Effector memory CD4-positive, alpha-beta T cell (primary cell): ENCODE data around the gene INF2.

Experiments
- DNase-seq, 3 donors: peaks; one replicate each; pipeline ENCODE4 v3.0.0-alpha.2; 2020
- H3K27ac ChIP-seq: 2 replicates; pipeline ENCODE4 v1.7.0; 2013; ENCODE audit warnings: mild to moderate bottlenecking, low read length, moderate library complexity; ENCODE audit not compliant: insufficient read depth, poor library complexity, severe bottlenecking
- H3K27me3 ChIP-seq: replicated peaks from 2 replicates; pipeline ENCODE4 v1.7.0; 2013; ENCODE audit warnings: mild to moderate bottlenecking, low read length; ENCODE audit not compliant: insufficient read depth, control insufficient read depth, poor library complexity, severe bottlenecking
- H3K36me3 ChIP-seq: 2 replicates; pipeline ENCODE4 v1.7.0; 2013; ENCODE audit warnings: mild to moderate bottlenecking, low read length, moderate library complexity; ENCODE audit not compliant: control insufficient read depth, insufficient read depth
- H3K4me1 ChIP-seq: 2 replicates; pipeline ENCODE4 v1.7.0; 2013; ENCODE audit warnings: low read length, mild to moderate bottlenecking; ENCODE audit not compliant: control insufficient read depth, insufficient read depth, poor library complexity, severe bottlenecking
- H3K4me3 ChIP-seq: 2 replicates; pipeline ENCODE4 v1.7.0; 2013; ENCODE audit warnings: low read length, low read depth, mild to moderate bottlenecking; ENCODE audit not compliant: insufficient read depth, poor library complexity, severe bottlenecking
- H3K9me3 ChIP-seq: 2 replicates; pipeline ENCODE4 v1.7.0; 2013; ENCODE audit warnings: mild to moderate bottlenecking, low read length, moderate library complexity; ENCODE audit not compliant: control insufficient read depth

The INF2 gene

DNA sequence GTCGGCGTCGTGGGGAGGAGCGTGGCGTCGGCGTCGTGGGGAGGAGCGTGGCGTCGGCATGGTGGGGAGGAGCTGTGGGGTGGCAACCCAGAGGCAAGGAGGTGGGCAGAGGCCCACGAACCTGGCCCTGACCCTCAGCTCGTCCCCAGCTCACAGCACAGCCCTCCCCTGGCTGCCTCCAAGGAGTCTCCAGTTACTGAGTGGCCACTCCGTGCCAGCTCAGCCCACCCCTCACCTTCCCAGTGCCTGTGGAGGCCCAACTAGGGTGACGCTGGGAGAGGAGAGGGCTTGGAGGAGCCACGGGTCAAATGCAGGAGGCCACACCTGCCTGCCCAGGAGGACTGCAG is 40.4 kb downstream of the INF2 start:
- Histone ChIP-seq H3K4me3 (no peak overlapping the region), H3K27ac (no peak overlapping the region), H3K4me1 (peaks cover under 1% of the 10 kb centered on the region), H3K9me3 (no peaks in the 10 kb centered on the region), H3K27me3 (no peaks in the 10 kb centered on the region), H3K36me3 (no peaks in the 10 kb centered on the region)
- no peak for DNase-seq

DNA sequence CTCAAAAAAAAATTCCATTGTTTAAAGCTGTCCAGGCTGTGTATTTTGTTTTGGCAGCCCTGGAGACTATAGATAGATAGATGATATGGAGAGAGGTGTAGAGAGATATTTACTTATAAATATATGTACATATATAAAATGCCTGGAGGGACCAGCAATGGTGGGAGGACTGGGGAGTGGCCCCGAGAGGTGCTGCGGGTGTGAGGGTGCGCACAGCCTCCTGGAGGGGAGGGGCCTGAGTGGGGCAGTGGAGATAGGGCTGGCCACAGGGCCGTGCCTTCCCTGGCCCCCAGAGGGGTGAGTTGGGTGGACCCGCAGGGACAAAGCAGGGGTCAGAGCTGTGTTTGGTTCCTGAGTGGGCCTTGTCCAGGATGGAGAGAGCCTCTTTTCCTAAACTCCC is 41.1 kb downstream of the INF2 start:
- DNase-seq: no peak
- H3K27me3 ChIP-seq: no peaks in the 10 kb centered on the region
- no peaks in the 10 kb centered on the region for H3K9me3 ChIP-seq
- no peak overlapping the region for H3K4me3 ChIP-seq
- no peak overlapping the region for H3K27ac ChIP-seq
- H3K36me3 ChIP-seq: no peaks in the 10 kb centered on the region
- H3K4me1 ChIP-seq: no peaks in the 10 kb centered on the region

- Histone ChIP-seq H3K4me3 (no peak overlapping the region), H3K9me3 (no peaks in the 10 kb centered on the region), H3K27me3 (no peaks in the 10 kb centered on the region), H3K27ac (no peak overlapping the region), H3K4me1 (no peaks in the 10 kb centered on the region), H3K36me3 (no peaks in the 10 kb centered on the region)
- DNase-seq: no peak
Observed at GRCh38 chr14:104731320-104732294, 42.2 kb downstream of the INF2 start.

GRCh38 chr14:104732355-104732804 is 43.0 kb downstream of the INF2 start:
- Histone ChIP-seq H3K9me3 (no peaks in the 10 kb centered on the region), H3K36me3 (no peaks in the 10 kb centered on the region), H3K4me1 (no peaks in the 10 kb centered on the region), H3K4me3 (no peak overlapping the region), H3K27me3 (no peaks in the 10 kb centered on the region), H3K27ac (no peak overlapping the region)
- DNase-seq: no peak

DNA sequence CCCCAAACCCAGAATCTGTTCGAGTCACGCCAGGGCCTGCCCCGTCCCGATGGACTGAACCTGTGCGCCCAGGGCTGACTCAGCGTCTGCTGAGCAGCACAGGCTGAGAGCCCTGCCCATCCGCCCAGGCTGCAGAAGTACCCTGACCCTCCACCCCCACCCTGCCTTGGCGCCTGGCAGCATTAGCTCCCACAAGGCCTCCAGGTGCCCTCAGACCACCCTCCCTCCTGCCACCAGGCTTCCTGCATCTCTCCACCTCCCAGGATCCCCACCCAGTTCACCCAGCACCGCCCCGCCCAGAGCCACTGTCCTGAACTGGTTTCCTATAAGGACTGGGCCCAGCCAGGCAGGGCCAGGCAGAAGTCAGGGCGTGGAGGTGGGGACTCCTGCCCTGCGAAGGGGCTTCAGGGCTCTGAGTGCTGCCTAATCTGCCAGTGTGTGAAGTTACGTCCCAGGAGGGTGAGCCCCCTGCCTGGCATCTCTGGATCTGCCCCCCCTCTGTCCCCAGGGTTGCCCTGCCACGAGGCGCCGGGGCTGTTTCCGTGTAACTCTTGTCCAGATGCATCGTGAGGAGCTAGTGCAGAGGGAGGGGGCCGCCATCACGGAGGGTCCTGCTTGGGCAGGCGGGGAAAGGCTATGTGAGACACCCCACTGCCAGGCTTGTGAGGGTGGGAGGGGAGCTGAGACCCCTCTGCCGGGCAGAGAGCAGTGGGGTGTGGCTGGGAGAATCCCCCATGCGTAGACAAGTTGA is 43.7 kb downstream of the INF2 start:
- Histone ChIP-seq H3K27ac (no peak overlapping the region), H3K4me1 (no peaks in the 10 kb centered on the region), H3K27me3 (no peaks in the 10 kb centered on the region), H3K9me3 (no peaks in the 10 kb centered on the region), H3K36me3 (no peaks in the 10 kb centered on the region), H3K4me3 (no peak overlapping the region)
- no peak for DNase-seq

DNA sequence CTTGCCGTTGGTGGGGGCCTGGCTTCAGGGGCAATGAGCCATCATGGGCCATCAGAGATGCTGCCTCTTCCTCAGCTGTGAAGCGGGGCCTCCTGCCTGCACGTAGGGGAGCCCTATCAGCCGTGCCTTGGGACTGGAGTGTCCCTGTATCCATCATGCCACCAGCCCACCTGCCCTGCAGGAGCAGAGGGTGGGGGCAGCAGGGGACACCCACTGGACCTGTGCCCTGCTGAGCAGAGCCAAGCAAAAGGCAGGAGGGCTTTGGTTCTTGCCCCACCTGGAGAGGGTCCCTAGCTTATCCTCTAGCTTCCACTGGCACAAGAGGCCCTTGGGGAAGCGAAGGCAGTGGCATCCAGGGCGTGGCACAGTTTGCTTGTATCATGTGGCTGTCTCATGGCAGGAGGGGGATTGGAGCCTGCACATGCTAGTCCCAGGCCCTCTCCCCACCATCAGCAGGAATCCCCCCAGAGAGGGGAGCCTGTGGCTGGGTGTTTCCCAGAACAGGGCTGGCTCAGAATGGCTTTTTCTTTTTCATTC is 44.7 kb downstream of the INF2 start:
- DNase-seq: no peak
- Histone ChIP-seq H3K9me3 (no peaks in the 10 kb centered on the region), H3K36me3 (no peaks in the 10 kb centered on the region), H3K4me1 (no peaks in the 10 kb centered on the region), H3K4me3 (no peak overlapping the region), H3K27me3 (no peaks in the 10 kb centered on the region), H3K27ac (no peak overlapping the region)

- DNase-seq: no peak
- no peaks in the 10 kb centered on the region for H3K9me3 ChIP-seq
- H3K27ac ChIP-seq: no peak overlapping the region
- H3K4me1 ChIP-seq: no peaks in the 10 kb centered on the region
- no peaks in the 10 kb centered on the region for H3K27me3 ChIP-seq
- H3K4me3 ChIP-seq: no peak overlapping the region
- no peaks in the 10 kb centered on the region for H3K36me3 ChIP-seq
Observed at GRCh38 chr14:104734601-104734990, 45.2 kb downstream of the INF2 start.

DNA sequence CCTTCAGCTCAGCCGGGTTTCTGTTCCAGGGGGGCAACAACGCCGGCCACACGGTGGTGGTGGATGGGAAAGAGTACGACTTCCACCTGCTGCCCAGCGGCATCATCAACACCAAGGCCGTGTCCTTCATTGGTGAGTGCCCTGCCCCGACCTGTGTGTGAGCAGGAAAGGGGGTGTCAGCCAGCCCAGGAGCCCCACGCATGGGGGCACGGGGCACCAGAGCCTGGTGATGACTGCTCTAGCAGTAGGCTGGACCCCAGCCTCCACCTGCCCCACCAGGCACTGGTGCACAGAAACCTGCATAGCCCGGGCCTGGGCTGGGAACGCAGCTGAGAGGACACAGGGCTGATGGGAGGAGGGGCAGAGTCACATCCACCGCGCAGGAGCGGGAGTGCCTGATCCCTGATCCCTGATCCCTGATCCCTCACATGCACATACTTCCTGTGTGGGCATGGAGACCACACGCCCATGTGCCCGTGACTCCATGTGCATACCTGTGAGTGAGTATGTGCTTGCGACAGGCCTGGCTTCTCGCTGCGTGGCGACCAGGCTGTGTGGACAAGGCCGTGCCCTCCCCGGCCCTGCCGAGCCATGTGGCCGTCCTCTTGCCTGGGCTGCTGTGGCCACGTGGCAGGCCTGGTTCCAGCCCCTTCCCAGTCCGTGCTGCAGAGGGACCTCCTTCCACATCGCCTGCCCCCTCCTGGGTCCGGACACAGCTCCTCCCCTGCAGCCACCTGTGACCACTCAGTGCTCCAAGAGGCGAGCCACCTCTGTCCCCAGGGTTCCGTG is 45.8 kb downstream of the INF2 start:
- H3K4me1 ChIP-seq: no peaks in the 10 kb centered on the region
- H3K9me3 ChIP-seq: no peaks in the 10 kb centered on the region
- DNase-seq: no peak
- no peak overlapping the region for H3K27ac ChIP-seq
- H3K27me3 ChIP-seq: no peaks in the 10 kb centered on the region
- no peak overlapping the region for H3K4me3 ChIP-seq
- H3K36me3 ChIP-seq: no peaks in the 10 kb centered on the region

DNA sequence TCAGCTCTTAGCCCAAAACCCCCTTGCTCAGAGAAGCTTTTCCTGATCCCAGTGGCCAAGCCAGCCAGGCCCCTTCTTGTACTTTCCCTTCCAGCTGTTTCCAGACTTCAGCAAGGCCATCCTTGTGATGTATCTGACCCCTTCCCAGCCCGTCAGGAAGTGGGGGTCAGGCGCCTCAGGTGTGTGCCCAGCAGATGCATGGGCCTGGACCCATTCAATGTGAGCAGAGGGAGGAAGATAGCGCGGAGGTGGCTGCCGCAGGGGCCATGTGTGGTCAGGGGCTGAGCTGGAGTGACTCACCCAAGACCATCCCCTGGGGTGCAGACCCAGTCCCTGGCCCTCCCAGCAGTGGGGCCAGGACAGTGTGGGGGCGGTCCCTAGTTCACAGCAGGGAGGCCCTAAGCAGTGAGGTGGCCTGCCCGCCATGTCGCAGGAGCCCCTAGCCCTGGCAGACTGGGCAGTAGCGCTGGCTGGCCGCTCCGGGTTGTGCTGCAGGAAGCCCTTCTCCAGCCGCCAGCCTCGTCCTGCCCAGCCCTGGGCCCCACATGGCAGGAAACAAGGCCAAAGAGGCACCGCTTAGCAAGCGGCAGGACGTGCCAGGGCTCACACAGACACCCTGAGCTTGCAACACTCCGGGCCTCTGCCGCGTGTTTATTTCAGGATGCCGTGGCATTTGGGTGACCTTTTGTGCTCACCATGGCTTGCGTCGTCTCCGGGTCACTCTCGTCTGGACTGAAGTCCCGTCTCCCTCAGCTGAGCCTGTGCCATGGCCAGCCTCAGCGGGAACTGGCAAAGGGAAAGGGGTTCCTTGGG is 46.6 kb downstream of the INF2 start:
- Histone ChIP-seq H3K9me3 (no peaks in the 10 kb centered on the region), H3K27me3 (no peaks in the 10 kb centered on the region), H3K4me1 (no peaks in the 10 kb centered on the region), H3K27ac (no peak overlapping the region), H3K36me3 (no peaks in the 10 kb centered on the region), H3K4me3 (no peak overlapping the region)
- DNase-seq: no peak
